Testis (tissue), 3 donors: ENCODE results near the gene SLC44A1. TPM values are rescaled to one million over a fixed set of nuclear protein-coding genes. Genes with fewer than 3 reads are reported as not detected.

Experiments used
- DNase-seq: peaks from one replicate; pipeline ENCODE4 v3.0.0-alpha.2; 2019
- H3K27ac ChIP-seq, 2 donors: fragments of 200-600 bp; sonication (generic); one replicate each; pipeline ENCODE4 v1.5.1; 2019
- H3K27me3 ChIP-seq: fragments of 200-600 bp; sonication (generic); one replicate; pipeline ENCODE4 v1.5.1; 2019
- H3K36me3 ChIP-seq: fragments of 200-600 bp; sonication (generic); one replicate; pipeline ENCODE4 v1.5.1; 2017; ENCODE audit warnings: low read depth; ENCODE audit errors: missing control alignments
- H3K4me1 ChIP-seq: fragments of 200-600 bp; sonication (generic); one replicate; pipeline ENCODE4 v1.5.1; 2019
- H3K4me3 ChIP-seq, 2 donors: fragments of 200-600 bp; sonication (generic); one replicate each; pipeline ENCODE4 v1.5.1; 2017 to 2019
- H3K9me3 ChIP-seq: fragments of 200-600 bp; sonication (generic); one replicate; pipeline ENCODE4 v1.5.1; 2017
- CTCF ChIP-seq, 3 experiments: fragments of 450-650 bp in 2 of 3; fragments of 200-600 bp in 1 of 3; sonication (generic) in 1 of 3; IDR thresholded peaks; one replicate each; pipeline ENCODE4 v1.5.1; 2016 to 2019; ENCODE audit warnings: antibody characterized with exemption in 3 of 3, mild to moderate bottlenecking in 2 of 3, moderate library complexity in 1 of 3
- POLR2A ChIP-seq: fragments of 450-650 bp; IDR thresholded peaks from one replicate; pipeline ENCODE4 v1.6.1; 2017; ENCODE audit warnings: antibody characterized with exemption, mild to moderate bottlenecking, moderate library complexity
- WGBS, 2 donors: methylation state at CpG; one replicate each; pipeline ENCODE4 v1.1.5; 2018; 5-methylcytosine and 5-hydroxymethylcytosine counted together
- intact Hi-C: fragments of 100-400 bp; cut with DNase I; formaldehyde crosslinking; loops from one replicate; pipeline ENCODE4 v1.15.1; 2023; ENCODE audit warnings: low total_unique reads
- polyA plus RNA-seq: library from polyadenylated mRNA; stranded (reverse); fragments of 350-450 nt; fragmentation: Illumina TruSeq; extraction: RNeasy Lipid Tissue Mini Kit (QIAGEN cat#74804); gene quantifications from one replicate; pipeline ENCODE4 v1.2.3, GENCODE V29; 2014; ENCODE audit warnings: low read depth, low replicate concordance; ENCODE audit not compliant: insufficient read depth
- total RNA-seq, 2 donors: library from RNA; depleted of rRNA; stranded (reverse); fragments of >200 nt; gene quantifications; one replicate each; pipeline ENCODE4 v1.2.3, GENCODE V29; 2016

SLC44A1 gene
- total and polyA plus RNA-seq, 3 donors from 2014 or later, result 8.9 to 16.7 (median 11.1) TPM

DNA sequence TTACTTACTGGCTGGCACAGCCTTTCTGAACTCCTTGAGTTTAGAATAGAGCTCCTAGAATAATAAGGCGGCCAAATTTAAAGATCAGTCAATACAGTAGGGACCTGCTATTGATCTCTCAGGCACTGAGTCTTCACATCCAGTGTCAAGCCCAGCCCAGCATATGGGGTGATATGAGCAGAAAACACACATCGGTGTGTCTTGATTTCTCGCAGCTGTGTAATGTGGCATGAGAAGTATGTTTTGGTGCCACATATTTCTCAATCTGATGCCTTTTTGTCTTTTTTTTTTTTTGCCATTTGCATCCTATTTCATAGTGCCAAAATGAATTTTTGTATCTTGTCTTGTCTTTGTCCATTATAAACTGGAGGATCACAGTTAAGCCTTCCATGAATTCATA is 152.0 kb downstream of the SLC44A1 start:
- DNase-seq, result no peak
- WGBS, 2 donors, result 84 to 86% methylated on average over 3 of the region's 3 CpGs
- intact Hi-C loops, result no loop called here

GRCh38 chr9:105396901-105397300 is 152.4 kb downstream of the SLC44A1 start:
- no peak for TF ChIP-seq POLR2A
- TF ChIP-seq CTCF (IDR thresholded peaks at IDR 0.05), result no peak
- no peaks in the 10 kb centered on the region for H3K4me1 ChIP-seq
- H3K36me3 ChIP-seq, result no peaks in the 10 kb centered on the region
- H3K9me3 ChIP-seq, result no peaks in the 10 kb centered on the region
- no peaks in the 10 kb centered on the region for H3K27me3 ChIP-seq
- no peak overlapping the region for H3K27ac ChIP-seq
- no peak overlapping the region for H3K4me3 ChIP-seq
- 78 to 87% methylated on average over 3 of the region's 3 CpGs for WGBS, 2 donors
- no peak for DNase-seq
- intact Hi-C loops, result no loop called here

More for the DNA sequence above, 152.0 kb downstream of the SLC44A1 start:
- H3K4me1 ChIP-seq, result no peaks in the 10 kb centered on the region
- no peaks in the 10 kb centered on the region for H3K36me3 ChIP-seq
- no peaks in the 10 kb centered on the region for H3K9me3 ChIP-seq
- H3K27ac ChIP-seq, result no peak overlapping the region
- H3K4me3 ChIP-seq, result no peak overlapping the region
- TF ChIP-seq CTCF (IDR thresholded peaks at IDR 0.05) (no peak), POLR2A (no peak)
- no peaks in the 10 kb centered on the region for H3K27me3 ChIP-seq

- H3K9me3 ChIP-seq, result no peaks in the 10 kb centered on the region
- H3K27ac ChIP-seq, result no peak overlapping the region
- H3K4me3 ChIP-seq, result no peak overlapping the region
- H3K4me1 ChIP-seq, result no peaks in the 10 kb centered on the region
- TF ChIP-seq CTCF (IDR thresholded peaks at IDR 0.05) (no peak), POLR2A (no peak)
- no peak for DNase-seq
- H3K36me3 ChIP-seq, result no peaks in the 10 kb centered on the region
- H3K27me3 ChIP-seq, result no peaks in the 10 kb centered on the region
- intact Hi-C loops, result no loop called here
- WGBS, 2 donors, result 85 to 88% methylated on average over 2 of the region's 2 CpGs
Observed at GRCh38 chr9:105399117-105399516, 154.7 kb downstream of the SLC44A1 start.

- no peaks in the 10 kb centered on the region for H3K27me3 ChIP-seq
- intact Hi-C loops, result no loop called here
Observed at GRCh38 chr9:105401651-105402050, 157.2 kb downstream of the SLC44A1 start.

DNA sequence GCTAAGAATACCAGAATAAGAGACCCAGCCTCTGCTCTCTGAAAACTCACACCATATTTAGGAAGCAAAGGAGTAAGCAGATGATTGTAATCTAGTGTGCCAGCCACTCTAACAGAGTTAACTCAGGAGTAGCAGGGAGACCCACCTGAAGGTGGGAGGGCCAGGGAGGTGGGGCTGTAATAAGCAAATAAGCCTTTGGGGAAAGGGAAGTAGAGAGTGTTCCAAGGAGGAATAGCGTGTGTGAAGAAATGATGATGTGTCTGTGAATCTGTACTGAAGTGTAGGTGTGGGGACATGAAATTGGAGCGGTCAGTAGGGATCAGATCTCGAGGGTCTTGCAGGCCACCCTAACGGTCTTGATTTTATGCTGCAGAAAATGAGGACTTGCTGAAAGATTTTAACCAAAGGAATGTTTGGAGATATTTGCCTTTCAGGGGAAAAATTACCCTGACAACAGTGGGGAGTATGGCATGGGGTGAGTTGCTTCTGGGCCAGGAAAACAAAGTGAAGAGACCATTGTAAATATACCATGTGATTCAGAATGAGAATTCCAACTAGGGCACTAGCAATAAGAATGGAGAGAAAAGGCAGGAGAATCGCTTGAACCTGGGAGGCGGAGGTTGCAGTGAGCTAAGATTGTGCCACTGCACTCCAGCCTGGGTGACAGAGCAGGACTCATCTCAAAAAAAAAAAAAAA is 159.2 kb downstream of the SLC44A1 start:
- intact Hi-C loops, result no loop called here
- Histone ChIP-seq H3K4me1 (no peaks in the 10 kb centered on the region), H3K36me3 (no peaks in the 10 kb centered on the region), H3K9me3 (no peaks in the 10 kb centered on the region), H3K27ac (no peak overlapping the region), H3K4me3 (no peak overlapping the region), H3K27me3 (no peaks in the 10 kb centered on the region)
- WGBS, 2 donors, result 79% methylated on average over 6 of the region's 6 CpGs
- DNase-seq, result no peak
- TF ChIP-seq CTCF (IDR thresholded peaks at IDR 0.05) (no peak), POLR2A (no peak)

More at GRCh38 chr9:105401651-105402050, 157.2 kb downstream of the SLC44A1 start:
- TF ChIP-seq POLR2A, result no peak
- 49 to 50% methylated on average over 3 of the region's 3 CpGs for WGBS, 2 donors
- Histone ChIP-seq H3K9me3 (no peaks in the 10 kb centered on the region), H3K4me1 (no peaks in the 10 kb centered on the region), H3K4me3 (no peak overlapping the region), H3K36me3 (no peaks in the 10 kb centered on the region), H3K27ac (no peak overlapping the region)
- DNase-seq, result no peak
